K562 (cell line): ENCODE measurements around the gene RAB3C. TPM values are rescaled to one million over a fixed set of nuclear protein-coding genes. Genes with fewer than 3 reads are reported as not detected.

Experiments used
- ATAC-seq: fragments of 200-7000 bp; cut with Tn5 transposase; 3 replicates; pipeline ENCODE4 v1.9.1; 2020; ENCODE audit warnings: moderate library complexity
- BruUV-seq: library from RNA; stranded (reverse); fragments of 400-500 nt; replicated peaks from 2 replicates; lab custom pipeline; 2021; lab: Mats Ljungman, UMichigan
- CTCF ChIA-PET: fragments of 300-600 bp; formaldehyde crosslinking; extraction: SDS; loops from one replicate; lab custom pipeline; 2021; ENCODE audit warnings: low intra/inter-chr PET ratio; lab: Yijun Ruan, JAX
- POLR2A ChIA-PET: fragments of 300-600, 350-650 bp; sonication (Branson Sonifier 250); formaldehyde crosslinking; extraction: SDS; loops from one replicate; lab custom pipeline; 2021; ENCODE audit warnings: antibody characterized with exemption, inconsistent platforms; lab: Yijun Ruan, JAX
- DNase-seq, 4 experiments: peaks; one replicate each; pipeline versions ENCODE4 v3.0.0 to v3.0.0-alpha.2; 2011 to 2018; ENCODE audit warnings: low spot score in 3 of 4, mixed read lengths in 3 of 4; ENCODE audit errors: extremely low read depth in 1 of 4
- FAIRE-seq: peaks from 2 replicates; lab custom pipeline; 2011; peaks lifted over from hg19 to GRCh38; lab: Jason Lieb, UNC
- H2AFZ ChIP-seq: 2 replicates; pipeline ENCODE4 v1.6.0; 2011; ENCODE audit warnings: low read depth, low read length, control low read depth, inconsistent platforms
- H3K27ac ChIP-seq: fragments of 200-600 bp; 3 replicates; pipeline ENCODE4 v1.8.0; 2011; ENCODE audit warnings: low read depth, mild to moderate bottlenecking, control low read depth, inconsistent platforms, low read length, moderate library complexity, mixed read lengths; ENCODE audit errors: extremely low read depth
- H3K27me3 ChIP-seq, 2 experiments: fragments of 300-600 bp in 1 of 2; 2 replicates in 1 of 2; 3 replicates in 1 of 2; pipeline versions ENCODE4 v1.6.0 to v1.8.0; 2011; ENCODE audit warnings: inconsistent platforms in 2 of 2, low read length in 2 of 2, mild to moderate bottlenecking in 1 of 2, mixed read lengths in 1 of 2, moderate library complexity in 1 of 2; ENCODE audit not compliant: control insufficient read depth in 2 of 2, insufficient read depth in 2 of 2
- H3K36me3 ChIP-seq: fragments of 300-600 bp; 3 replicates; pipeline ENCODE4 v1.8.0; 2011; ENCODE audit warnings: mild to moderate bottlenecking, low read length, inconsistent platforms; ENCODE audit not compliant: control insufficient read depth, insufficient read depth
- H3K4me1 ChIP-seq, 2 experiments: fragments of 200-600 bp in 1 of 2; replicated peaks in 1 of 2; 2 replicates in 1 of 2; 3 replicates in 1 of 2; pipeline versions ENCODE4 v1.5.1 to v1.8.0; 2011; ENCODE audit warnings: inconsistent platforms in 2 of 2, low read length in 2 of 2, mild to moderate bottlenecking in 1 of 2, mixed read lengths in 1 of 2, moderate library complexity in 1 of 2; ENCODE audit not compliant: control insufficient read depth in 2 of 2, insufficient read depth in 2 of 2
- H3K4me2 ChIP-seq: 2 replicates; pipeline ENCODE4 v1.6.1; 2011; ENCODE audit warnings: low read length, control low read depth, inconsistent platforms, mixed read lengths; ENCODE audit not compliant: insufficient read depth
- H3K4me3 ChIP-seq: fragments of 200-600 bp; sonication (generic), shearing (Covaris generic); 2 replicates; pipeline ENCODE4 v1.5.1; 2016; ENCODE audit warnings: control low read depth, inconsistent platforms
- H3K79me2 ChIP-seq: fragments of 200-600 bp; 3 replicates; pipeline ENCODE4 v1.8.0; 2011; ENCODE audit warnings: low read length, inconsistent platforms; ENCODE audit not compliant: control insufficient read depth, insufficient read depth
- H3K9ac ChIP-seq, 2 experiments: 2 replicates each; pipeline versions ENCODE4 v1.6.0 to v1.6.1; 2011; ENCODE audit warnings: low read depth in 2 of 2, low read length in 2 of 2, control low read depth in 1 of 2, inconsistent platforms in 1 of 2, mild to moderate bottlenecking in 1 of 2, mixed read lengths in 1 of 2; ENCODE audit not compliant: insufficient read depth in 1 of 2
- H3K9me1 ChIP-seq: one replicate; pipeline ENCODE4 v1.6.0; 2011; ENCODE audit warnings: inconsistent platforms, mild to moderate bottlenecking, low read length, moderate library complexity; ENCODE audit not compliant: control insufficient read depth, insufficient read depth
- H3K9me3 ChIP-seq: replicated peaks from 2 replicates; pipeline ENCODE4 v1.5.1; 2011; ENCODE audit warnings: low read depth, low read length, inconsistent platforms; ENCODE audit not compliant: control insufficient read depth, insufficient read depth
- H4K20me1 ChIP-seq: replicated peaks from 2 replicates; pipeline ENCODE4 v1.6.1; 2011; ENCODE audit warnings: low read length, inconsistent platforms, mixed read lengths; ENCODE audit not compliant: control insufficient read depth, insufficient read depth
- C11orf30 ChIP-seq: fragments of 450-650 bp; IDR thresholded peaks from 2 replicates; pipeline ENCODE4 v1.6.1; 2016; ENCODE audit warnings: low read depth, mild to moderate bottlenecking
- MAFF ChIP-seq: IDR thresholded peaks from 2 replicates; pipeline ENCODE4 v1.6.1; 2012; ENCODE audit warnings: low read length, improper control_type of control experiment
- MAFG ChIP-seq: fragments of 450-650 bp; conservative IDR thresholded peaks from 2 replicates; pipeline ENCODE4 v1.6.1; 2016; ENCODE audit warnings: missing genetic modification characterization, missing compliant biosample characterization
- MAFK ChIP-seq: IDR thresholded peaks from 2 replicates; pipeline ENCODE4 v1.6.1; 2011; ENCODE audit warnings: low read length, improper control_type of control experiment
- NR1H2 ChIP-seq: sonication (generic); formaldehyde crosslinking; IDR thresholded peaks from 2 replicates; pipeline ENCODE4 v1.4.0; 2020; ENCODE audit warnings: mild to moderate bottlenecking, missing genetic modification reagents
- PRMT5 ChIP-seq: sonication (generic); formaldehyde crosslinking; IDR thresholded peaks from 2 replicates; pipeline ENCODE4 v1.5.0; 2020; ENCODE audit warnings: missing genetic modification reagents
- RFX1 ChIP-seq: fragments of 450-650 bp; IDR thresholded peaks from 2 replicates; pipeline ENCODE4 v1.6.1; 2016; ENCODE audit warnings: mild to moderate bottlenecking, moderate library complexity
- TSHZ1 ChIP-seq: fragments of 250-450 bp; sonication (Bioruptor Pico); IDR thresholded peaks from 2 replicates; pipeline ENCODE4 v1.4.0; 2020; ENCODE audit warnings: mild to moderate bottlenecking, moderate library complexity
- ZBTB12 ChIP-seq: fragments of 250-450 bp; sonication (Bioruptor Pico); IDR thresholded peaks from 2 replicates; pipeline ENCODE4 v1.4.0; 2020
- ZNF316 ChIP-seq: fragments of 450-650 bp; IDR thresholded peaks from 2 replicates; pipeline ENCODE4 v1.6.1; 2016
- ZNF444 ChIP-seq: fragments of 250-450 bp; sonication (Bioruptor Pico); IDR thresholded peaks from 2 replicates; pipeline ENCODE4 v1.4.0; 2020; ENCODE audit warnings: mild to moderate bottlenecking, moderate library complexity
- WGBS: fragments of 100-300 bp; shearing (Covaris generic); methylation state at CpG from one replicate; pipeline ENCODE4 v1.1.6; 2016; ENCODE audit warnings: low coverage, mixed read lengths; ENCODE audit not compliant: insufficient coverage; ENCODE audit errors: missing lambda C conversion rate; 5-methylcytosine and 5-hydroxymethylcytosine counted together
- in situ Hi-C: fragments of 300-500 bp; cut with MboI; formaldehyde crosslinking; loops from 4 replicates; pipeline ENCODE4 v1.15.0; 2018; ENCODE audit warnings: inconsistent platforms, mixed read lengths
- intact Hi-C: fragments of 100-400 bp; cut with micrococcal nuclease; formaldehyde crosslinking; loops from 2 replicates; pipeline ENCODE4 v1.14.2; 2022
- polyA plus RNA-seq, 8 experiments: library from polyadenylated mRNA; depleted of rRNA in 4 of 8; stranded (reverse) in 5 of 8; unstranded in 3 of 8; fragments of >200 nt; fragmentation: Nextera tagmentation in 2 of 8; fragmentation: Illumina TruSeq in 1 of 8; extraction: Ambion mirVana in 2 of 8; extraction: Trizol in 1 of 8; gene quantifications; 2 replicates each; pipeline versions ENCODE4 v1.2.1 to v1.2.3, GENCODE V29; 2011 to 2014; ENCODE audit warnings: inconsistent platforms in 1 of 8, missing spikeins in 1 of 8
- total RNA-seq, 7 experiments: library from RNA; depleted of rRNA in 6 of 7; stranded (reverse); fragments of >200 nt in 6 of 7; fragmentation: Illumina TruSeq in 2 of 7; extraction: Trizol in 2 of 7; gene quantifications; 2 replicates each; pipeline versions ENCODE4 v1.2.1 to v1.2.3, GENCODE V29; 2011 to 2021; ENCODE audit warnings: low replicate concordance in 1 of 7

RAB3C gene
- total and polyA plus RNA-seq, 9 of the 15 experiments (the other 6 are each of a cell fraction or from before 2014, with no cell fraction given) = not detected

GRCh38 chr5:58827463-58827862 lies 244.6 kb downstream of the RAB3C start:
- Histone ChIP-seq H3K27ac (no peak overlapping the region), H2AFZ (no peak overlapping the region), H3K9ac (no peak overlapping the region), H3K9me1 (no peaks in the 10 kb centered on the region), H3K79me2 (no peaks in the 10 kb centered on the region), H3K36me3 (no peaks in the 10 kb centered on the region), H3K4me1 (no peaks in the 10 kb centered on the region), H3K4me3 (no peak overlapping the region), H3K9me3 (no peaks in the 10 kb centered on the region), H3K27me3 (no peaks in the 10 kb centered on the region), H3K4me2 (no peak overlapping the region), H4K20me1 (no peaks in the 10 kb centered on the region)
- in situ Hi-C loops (no loop called here), intact Hi-C loops (no loop called here)
- ChIA-PET CTCF (no interaction called here), POLR2A (no interaction called here)
- BruUV-seq = no TSS peak
- FAIRE-seq (no peak), ATAC-seq (no peak), DNase-seq (no peak)
- 4% methylated on average over 2 of the region's 2 CpGs for WGBS
- TF ChIP-seq NR1H2 = no peak
- TF ChIP-seq RFX1 = peak; percentile 70
- TF ChIP-seq, all 486 proteins: peak for 1

- no peak overlapping the region for H3K27ac ChIP-seq
- 0% methylated on average over 4 of the region's 4 CpGs for WGBS
- ATAC-seq (no peak), DNase-seq (no peak), FAIRE-seq (no peak)
- no peaks in the 10 kb centered on the region for H3K27me3 ChIP-seq
- H3K9me1 ChIP-seq = no peaks in the 10 kb centered on the region
- POLR2A ChIA-PET = interaction anchor here (0.6 kb wide), 1 partner anchor 148 kb away, joined by 3 read pairs; no protein-coding TSS in a partner anchor
- no peaks in the 10 kb centered on the region for H3K36me3 ChIP-seq
- CTCF ChIA-PET = no interaction called here
- H2AFZ ChIP-seq = no peak overlapping the region
- no TSS peak for BruUV-seq
- H3K4me2 ChIP-seq = no peak overlapping the region
- H4K20me1 ChIP-seq = no peaks in the 10 kb centered on the region
- in situ Hi-C loops = no loop called here
- no peak overlapping the region for H3K4me3 ChIP-seq
- H3K79me2 ChIP-seq = no peaks in the 10 kb centered on the region
- H3K9ac ChIP-seq = no peak overlapping the region
- intact Hi-C loops = no loop called here
- H3K9me3 ChIP-seq = no peaks in the 10 kb centered on the region
- H3K4me1 ChIP-seq = no peaks in the 10 kb centered on the region
- peak; percentile 83 for TF ChIP-seq ZNF316
- peak; percentile 60; the same call in 1 of the 2 replicates for TF ChIP-seq MAFK
- TF ChIP-seq MAFG (tag) = peak; percentile 57; the same call in 1 of the 2 replicates
- TF ChIP-seq ZBTB12 (CRISPR knock-in tag) = no peak
- TF ChIP-seq PRMT5 (CRISPR knock-in tag) = no peak
- TF ChIP-seq TSHZ1 = no peak
- TF ChIP-seq C11orf30 = peak; percentile 61; the same call in 1 of the 2 replicates
- peak; percentile 49 for TF ChIP-seq MAFF
- no peak for TF ChIP-seq ZNF444
Observed at GRCh38 chr5:58828258-58828657, 245.4 kb downstream of the RAB3C start.
